Right ventricle myocardium superior (tissue), 1 donor: ENCODE measurements around the gene DUSP9. TPM values are rescaled to one million over a fixed set of nuclear protein-coding genes. Genes with fewer than 3 reads are reported as not detected.
"Not testable (repeated sequence)": the region's sequence is repeated elsewhere in the genome, so short reads cannot be mapped to it uniquely, and the experiment has no call there.

ENCODE experiments used
- ATAC-seq: fragments of 200-7000 bp; cut with Tn5 transposase; one replicate; pipeline ENCODE4 v1.9.1; 2020; ENCODE audit warnings: mild to moderate bottlenecking; ENCODE audit not compliant: poor library complexity
- DNase-seq: peaks from one replicate; pipeline ENCODE4 v3.0.0-alpha.2; 2020
- intact Hi-C: fragments of 100-400 bp; cut with DNase I; formaldehyde crosslinking; loops from one replicate; pipeline ENCODE4 v1.11.2; 2022
- total RNA-seq: library from RNA; stranded (reverse); fragmentation: NEBNext Ultra II Directional; extraction: Animal tissue kit (Norgen Biotek cat#: 25700); gene quantifications from one replicate; pipeline ENCODE4 v1.2.1, GENCODE V29; 2021
- donor health status: DM: no; HTN: yes; CAD: no; lungs with severe emphysema.

The DUSP9 gene
- total RNA-seq, 1 donor from 2014 or later, result not detected

DNA sequence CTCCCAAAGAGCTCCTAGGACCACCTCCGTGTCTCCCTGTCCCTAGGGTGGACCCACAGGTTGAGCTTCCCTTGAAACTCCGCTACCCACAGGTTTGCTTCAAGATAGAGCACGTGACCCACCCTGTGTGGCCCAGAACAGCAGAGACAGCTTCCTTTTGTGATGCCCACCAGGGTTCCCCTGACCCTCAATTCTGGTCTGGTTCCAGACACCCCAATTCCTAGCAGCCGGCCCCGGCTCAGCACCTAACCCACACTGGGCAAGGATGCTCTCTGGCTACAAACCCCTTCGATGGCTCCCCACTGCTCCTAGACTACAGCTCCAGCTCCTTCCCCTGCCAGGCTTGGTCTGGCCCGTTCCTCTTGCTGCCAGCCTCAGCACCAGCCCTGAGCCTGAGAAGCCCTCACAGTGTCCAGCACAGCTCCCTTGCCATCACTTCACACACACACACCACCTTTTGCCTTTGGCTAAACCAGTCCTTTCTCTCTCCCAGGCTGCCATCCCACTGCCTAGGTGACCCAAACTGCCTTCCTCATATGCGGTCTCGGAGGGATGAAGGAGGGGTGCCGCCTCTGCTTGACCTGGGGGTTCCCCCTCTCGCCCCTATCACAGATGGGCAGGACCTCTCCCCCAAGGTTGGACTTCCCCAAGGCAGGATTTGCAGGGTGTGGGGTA, 20.4 kb downstream of the DUSP9 start:
- intact Hi-C loops, result loop anchor here (2.0 kb wide), 1 partner anchor 113 kb away; no protein-coding TSS in a partner anchor
- DNase-seq, result no peak
- ATAC-seq, result no peak

DNA sequence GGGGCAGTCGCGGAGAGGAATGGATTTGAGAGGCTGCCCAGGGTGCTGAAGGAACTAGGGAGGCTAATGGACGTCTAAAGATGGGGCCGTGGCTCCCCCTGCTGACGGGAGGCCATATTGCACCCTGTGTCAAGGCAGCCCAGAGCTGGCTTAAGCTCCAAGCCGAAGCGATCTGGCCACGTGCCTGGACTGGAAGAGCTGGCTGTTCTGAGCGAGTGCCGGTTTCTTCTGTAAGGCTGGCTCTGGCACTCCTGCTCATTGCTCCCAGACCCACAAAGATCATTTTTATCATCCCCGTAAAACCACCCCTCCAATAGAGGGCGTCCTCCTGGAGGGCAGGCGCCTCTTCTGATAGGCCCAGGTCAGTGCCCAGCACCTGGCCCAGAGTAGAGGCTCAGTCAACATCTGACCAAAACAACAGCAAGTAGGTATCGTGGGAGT, 21.0 kb downstream of the DUSP9 start:
- intact Hi-C loops, result loop anchor here (2.0 kb wide), 1 partner anchor 113 kb away; no protein-coding TSS in a partner anchor

DNA sequence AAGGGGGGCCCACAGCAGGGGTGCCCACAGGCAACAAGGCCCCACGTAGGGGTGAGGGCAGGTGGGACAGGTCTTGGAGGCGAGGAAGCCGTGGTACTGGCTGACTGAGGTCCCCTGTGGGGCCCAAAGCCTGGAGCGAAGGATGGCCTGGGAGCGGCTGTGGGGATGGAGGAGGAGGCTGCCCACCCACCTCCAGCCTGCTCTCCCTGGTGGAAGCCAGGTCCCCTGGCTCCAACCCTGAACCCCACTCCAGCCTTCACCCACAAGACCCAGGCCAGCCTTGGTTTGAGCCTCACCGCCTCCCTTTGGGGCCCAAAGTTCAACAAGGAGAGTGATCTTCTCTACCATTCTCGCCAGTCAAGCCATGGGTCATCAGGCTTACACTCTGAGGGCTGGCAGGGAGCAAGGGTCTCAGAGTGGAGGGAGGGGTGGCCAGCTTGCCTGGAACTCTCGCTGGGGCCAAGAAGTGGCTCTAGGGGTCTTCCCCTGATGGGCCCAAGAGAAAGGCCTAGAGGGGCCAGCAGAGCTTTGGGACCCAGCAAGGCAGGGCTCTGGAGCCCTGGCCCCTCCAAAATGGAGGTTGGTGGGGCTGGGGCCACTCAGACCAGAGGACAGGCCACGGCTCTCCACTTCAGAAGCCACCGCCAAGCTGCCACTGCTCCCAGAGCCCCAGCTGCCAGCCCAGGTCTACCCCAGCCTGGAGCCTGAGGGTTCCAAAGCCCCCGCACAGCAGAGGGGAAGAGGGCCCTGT, 21.6 kb downstream of the DUSP9 start:
- no peak for DNase-seq

More for the DNA sequence above, 21.0 kb downstream of the DUSP9 start:
- DNase-seq (peak; percentile 90), ATAC-seq (peak; percentile 88)

DNA sequence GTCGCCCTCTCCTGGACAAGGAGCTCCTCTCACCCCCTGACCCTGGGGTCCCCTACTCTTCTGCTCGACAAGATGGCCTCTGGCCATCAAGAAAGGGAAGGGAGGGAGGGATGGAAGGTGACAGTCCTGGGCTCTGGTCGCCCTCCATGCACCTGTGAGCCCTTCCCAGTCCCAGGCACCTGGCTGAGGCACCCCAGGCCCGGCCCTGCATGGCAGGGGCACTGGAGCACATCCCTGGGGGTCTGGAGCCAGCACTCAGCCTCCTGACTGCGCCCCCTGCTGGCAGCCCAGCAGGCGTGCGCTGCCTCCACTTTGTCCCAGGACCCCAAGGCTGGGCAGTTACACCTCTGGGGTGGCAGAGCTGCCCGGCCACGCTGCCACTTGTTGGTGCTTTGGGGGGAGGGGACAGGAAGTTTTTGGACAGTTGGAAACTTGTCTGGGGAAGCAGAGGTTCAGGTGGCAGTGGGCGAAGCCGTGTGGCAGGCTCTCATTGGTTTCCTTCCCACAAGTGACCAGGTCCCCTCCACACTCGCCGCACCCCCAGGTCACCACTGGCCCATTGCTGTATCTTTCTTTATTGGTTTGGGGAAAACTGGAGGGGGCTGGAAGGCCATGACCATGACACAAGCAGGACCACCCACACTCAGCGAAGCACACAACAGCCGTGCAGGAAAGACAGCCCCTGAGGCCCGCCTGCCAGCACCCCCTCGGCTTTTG, 22.3 kb downstream of the DUSP9 start:
- no peak for DNase-seq

More for the DNA sequence above, 21.6 kb downstream of the DUSP9 start:
- no peak for ATAC-seq
- intact Hi-C loops, result no loop called here

DNA sequence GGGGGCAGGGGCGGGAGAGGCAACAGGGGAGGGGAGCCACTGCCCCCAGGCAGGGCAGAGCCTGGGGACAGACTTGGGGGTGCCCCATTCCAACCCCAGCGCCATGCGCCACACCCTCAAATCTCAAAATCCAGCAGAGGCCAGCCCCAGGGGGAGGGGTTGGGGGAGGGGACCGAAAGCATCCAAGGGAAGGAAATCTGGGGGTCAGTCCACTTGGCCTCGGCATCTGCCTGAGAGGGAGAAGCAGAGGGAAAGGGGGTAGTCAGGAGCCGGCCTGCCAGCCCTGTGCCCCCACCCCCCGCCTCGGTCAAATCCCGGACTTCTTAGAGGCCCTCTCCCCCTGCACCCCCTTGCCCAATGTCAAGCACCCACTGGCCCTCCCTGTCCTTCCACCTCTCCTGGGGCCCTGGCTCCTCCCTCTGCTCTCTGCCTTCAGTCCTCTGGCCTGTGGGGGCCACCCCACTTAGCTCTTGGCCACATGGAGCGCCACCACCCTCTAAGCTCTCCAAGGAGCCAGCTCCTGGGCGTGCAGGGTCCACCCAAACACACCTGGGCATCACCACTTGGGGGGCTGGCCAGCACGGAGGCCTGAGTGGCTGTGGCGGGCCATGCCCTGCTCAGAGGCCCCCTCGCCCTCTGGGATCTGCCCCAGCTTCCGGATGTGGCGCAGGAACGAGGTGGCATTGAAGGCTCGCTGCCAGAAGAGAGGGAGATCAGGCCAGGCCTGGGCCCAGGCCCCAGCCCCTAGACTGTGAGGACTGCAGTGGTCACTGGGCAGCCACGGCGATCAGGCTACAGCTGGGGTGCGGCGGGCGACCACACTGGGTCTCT, 23.1 kb downstream of the DUSP9 start:
- no peak for ATAC-seq
- no peak for DNase-seq
- intact Hi-C loops, result no loop called here

More for the DNA sequence above, 22.3 kb downstream of the DUSP9 start:
- intact Hi-C loops, result no loop called here
- peak; percentile 46 for ATAC-seq

DNA sequence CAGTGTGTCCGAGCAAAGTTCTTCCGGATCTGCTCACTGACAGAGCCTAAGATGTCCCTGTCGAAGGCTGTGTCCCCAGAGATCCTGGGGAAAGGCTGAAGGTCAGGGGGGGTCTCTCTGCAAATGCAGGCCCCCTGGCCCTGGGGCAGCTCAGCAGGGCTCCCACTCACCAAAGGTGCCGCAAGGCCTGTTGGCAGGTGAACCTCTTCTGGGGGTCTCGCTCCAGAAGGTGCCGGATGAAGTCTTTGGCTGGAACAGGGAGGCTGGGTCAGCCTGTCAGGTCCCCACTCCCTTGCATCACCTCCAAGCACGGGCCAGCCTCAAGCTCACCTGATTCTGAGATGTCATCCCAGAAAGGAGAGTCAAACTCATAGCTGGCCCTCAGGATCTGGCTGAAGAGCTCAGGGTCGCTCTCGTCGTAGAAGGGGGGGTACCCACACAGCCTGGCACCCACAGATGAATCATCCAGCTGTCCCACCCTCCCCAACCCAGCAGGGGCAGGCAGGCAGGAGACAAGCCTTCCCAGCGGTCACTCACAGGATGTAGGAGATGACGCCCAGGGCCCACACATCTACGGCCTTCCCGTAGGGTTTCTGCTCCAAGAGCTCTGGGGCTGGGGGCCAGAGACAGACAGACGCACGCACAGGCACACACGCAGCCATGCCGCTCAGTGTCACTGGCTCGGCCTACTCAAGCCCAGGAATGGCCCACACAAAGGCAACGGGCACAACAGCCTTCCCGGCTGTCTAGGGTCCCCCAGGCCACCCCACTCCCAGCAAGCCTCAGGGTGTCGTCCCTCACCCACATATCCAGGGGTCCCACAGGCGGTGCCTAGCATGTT, 24.0 kb downstream of the DUSP9 start:
- DNase-seq, result no peak
- ATAC-seq, result no peak
- intact Hi-C loops, result no loop called here

DNA sequence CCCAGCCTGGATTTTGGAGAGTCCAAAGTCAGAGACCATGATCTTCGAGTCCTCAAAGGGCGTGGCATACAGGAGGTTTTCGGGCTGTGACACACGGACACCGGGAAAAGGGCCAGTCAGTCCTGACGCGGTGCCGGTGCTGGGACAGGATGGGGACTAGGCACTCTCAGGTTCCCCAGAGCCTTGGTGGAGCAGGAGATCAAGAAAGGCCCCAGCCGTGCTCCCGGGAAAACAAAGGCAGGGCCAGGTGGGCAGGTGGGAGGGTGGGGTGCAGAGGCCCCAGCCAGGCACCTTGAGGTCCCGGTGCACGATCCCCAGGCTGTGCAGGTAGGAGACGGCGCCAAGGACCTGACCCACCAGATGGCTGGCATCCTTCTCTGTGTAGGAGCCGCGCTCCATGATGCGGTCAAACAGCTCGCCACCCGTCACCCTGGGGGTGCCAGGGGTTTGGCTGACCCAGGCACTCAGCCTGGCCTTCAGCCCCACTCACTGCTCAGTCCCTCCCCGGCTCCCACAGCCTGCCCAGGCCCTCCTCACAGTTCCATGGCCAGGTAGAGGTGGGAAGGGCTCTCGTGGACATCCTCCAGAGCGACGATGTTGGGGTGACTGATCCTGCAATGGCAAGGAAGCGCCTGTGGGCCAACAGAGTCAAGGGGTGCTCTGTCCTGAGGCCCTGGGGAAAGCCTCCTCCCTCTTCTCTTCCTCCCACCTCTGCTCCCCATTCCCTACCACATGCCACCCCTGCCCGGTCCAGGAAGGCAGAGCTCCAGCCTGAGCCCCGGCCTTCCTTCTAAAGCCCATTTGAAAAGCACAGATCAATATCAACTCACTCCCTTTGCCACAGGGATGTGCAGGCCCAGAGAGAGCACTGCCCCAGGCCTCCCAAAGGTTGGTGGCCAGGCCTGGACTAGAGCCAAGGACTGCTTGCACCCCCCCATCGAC, 24.9 kb downstream of the DUSP9 start:
- no peak for DNase-seq
- no peak for ATAC-seq
- intact Hi-C loops, result no loop called here

DNA sequence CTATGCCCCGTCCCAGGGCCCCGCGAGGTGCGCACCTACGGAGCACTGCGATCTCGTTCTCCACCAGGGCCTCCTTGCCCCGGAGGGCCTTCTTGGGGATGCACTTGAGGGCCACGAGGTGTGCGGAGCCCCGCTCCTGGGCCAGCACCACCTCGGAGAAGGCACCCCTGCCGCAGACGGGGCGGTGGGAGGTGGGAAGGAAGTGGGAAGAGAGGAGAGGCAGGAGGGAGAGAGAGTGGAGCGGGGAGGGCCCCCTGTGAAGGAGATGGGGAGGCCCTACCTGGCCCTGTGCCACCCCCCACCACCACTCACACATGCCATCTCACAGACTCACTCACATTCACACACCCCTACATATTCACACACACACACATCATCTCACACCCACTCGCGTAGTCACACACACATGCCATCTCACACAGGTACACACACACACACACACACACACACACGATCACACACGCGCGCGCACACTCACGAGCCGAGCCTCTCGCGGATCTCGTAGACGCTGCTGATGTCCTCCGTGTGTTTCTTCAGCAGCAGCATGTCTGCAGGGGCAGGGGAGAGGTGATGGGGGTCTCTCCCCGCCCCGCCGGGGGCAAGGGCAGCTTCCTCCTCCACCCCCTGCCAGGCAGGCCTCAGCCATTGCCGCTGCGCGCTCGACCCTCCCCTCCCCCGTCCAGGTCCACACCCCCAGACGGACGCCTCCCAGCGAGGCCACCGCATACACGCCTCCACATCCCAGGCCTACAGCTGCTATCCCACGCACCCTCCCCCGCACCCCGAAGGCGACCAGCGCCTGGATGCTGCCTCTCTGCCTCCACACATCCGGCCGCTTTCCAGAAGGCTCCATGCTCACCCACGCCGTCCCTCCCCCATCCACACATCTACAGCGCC, 25.8 kb downstream of the DUSP9 start:
- DNase-seq, result no peak
- no peak for ATAC-seq
- intact Hi-C loops, result no loop called here

DNA sequence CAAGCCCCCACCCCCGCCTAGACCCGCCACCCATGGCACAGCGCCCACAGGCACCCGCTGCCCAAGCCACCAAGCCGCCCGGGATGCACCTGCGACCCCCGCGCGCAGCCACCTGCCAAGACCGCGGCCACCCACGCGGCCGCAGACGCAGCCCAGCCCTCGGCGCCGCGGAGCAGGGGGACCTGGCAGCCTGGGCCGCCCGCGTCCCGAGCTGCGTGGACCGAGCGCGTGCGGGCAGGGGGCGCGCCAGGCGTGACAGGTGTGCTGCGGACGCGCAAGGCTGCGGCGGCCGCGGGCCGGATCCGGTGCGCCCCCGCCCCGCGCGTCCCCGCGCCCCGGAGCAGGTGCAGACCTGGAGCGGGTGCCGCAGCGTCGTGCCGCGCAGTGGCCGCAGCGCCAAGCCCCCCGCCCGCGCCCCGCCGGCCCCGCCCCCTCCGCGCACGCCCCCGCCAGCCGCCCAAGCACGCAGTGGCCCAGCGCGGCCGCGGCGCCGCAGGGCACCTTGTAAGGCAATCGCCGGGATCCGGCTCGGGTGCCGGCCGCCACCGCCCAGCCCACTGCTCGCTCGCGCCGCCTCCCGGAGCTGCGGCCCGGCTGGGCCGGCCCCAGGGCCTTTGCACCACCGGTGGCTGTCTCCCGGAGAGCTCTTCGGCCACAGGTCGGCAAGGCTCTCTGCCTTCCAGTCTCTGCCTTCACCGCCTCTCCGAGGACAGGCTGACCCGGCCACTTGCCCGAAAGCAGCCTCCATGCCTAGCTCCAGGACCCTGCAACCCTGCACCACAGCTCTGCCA, 26.6 kb downstream of the DUSP9 start, which contains the start of gene PNCK:
Gene PNCK, minus strand, starts transcription at position 386 of the 791 bp plus-strand sequence. CDS start 737 bp downstream, outside the sequence.
- no peak for ATAC-seq

DNA sequence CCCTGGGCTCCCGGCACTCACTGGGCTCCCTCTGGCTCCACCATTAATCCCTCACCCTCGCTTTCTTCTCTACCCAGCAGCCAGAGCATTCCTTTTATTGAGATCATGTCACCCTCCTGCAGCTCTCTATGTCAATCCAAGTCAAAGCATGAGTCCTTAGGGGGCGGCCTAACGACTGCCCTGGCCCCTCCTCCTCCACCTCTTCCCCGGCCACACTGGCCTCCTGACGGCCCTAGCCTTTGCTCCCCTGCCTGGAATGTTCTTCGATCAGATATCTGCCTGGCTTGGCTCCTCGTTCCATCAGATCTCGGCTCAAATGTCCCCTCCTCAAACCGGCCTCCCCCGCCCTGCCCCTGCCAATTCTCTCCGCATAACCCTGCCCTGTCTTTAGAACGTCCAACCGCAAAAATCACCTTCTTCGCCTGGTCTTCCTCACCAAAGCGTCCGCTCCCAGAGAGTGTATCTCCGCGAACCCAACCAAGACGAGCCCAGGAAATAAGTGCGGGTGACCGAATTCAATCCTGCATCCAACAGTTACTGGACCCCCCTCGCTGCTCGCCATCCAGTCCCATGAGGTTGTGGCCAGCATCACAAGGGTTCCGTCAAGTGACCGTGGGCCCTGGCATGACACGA, 27.3 kb downstream of the DUSP9 start:
- intact Hi-C loops, result no loop called here
- ATAC-seq, result no peak
- no peak for DNase-seq

More for the DNA sequence above, 26.6 kb downstream of the DUSP9 start, which contains the start of gene PNCK:
- DNase-seq, result no peak
- intact Hi-C loops, result no loop called here

DNA sequence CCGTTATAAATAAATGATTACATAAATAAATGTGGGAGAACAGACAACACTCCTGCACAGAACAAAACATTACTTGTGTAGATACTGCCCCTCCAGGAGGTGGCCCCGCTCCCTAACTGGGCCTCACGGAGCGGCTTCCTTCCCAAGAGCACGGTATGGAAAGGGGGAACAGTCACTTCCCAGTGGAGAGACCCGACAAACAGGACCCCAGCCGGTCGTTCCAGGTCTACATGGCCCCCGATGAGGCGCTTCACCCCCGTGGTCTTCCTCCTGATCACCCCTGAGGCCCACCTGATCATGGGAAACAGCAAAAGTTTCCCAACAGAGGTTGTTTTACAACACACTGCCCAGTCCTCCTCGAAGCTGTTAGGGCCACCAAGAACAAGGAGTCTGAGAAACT, 34.2 kb downstream of the DUSP9 start:
- ATAC-seq (no peak), DNase-seq (no peak)
- intact Hi-C loops, result no loop called here

DNA sequence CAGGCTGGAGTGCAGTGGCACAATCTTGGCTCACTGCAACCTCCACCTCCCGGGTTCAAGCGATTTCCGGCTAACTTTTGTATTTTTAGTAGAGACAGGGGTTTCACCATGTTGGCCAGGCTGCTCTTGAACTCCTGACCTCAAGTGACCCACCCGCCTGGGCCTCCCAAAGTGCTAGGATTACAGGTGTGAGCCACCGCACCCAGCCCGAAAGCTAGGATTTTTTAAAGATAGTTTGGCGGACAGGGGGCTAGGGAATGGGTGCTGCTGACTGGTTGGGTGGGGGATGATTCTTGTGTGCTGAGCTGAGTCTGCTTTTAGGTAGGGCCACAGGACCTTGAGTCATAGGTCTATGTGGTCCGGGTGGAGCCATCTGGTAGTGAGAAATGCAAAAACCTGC, 36.5 kb downstream of the DUSP9 start:
- intact Hi-C loops, DNase-seq, ATAC-seq: not testable (repeated sequence)

DNA sequence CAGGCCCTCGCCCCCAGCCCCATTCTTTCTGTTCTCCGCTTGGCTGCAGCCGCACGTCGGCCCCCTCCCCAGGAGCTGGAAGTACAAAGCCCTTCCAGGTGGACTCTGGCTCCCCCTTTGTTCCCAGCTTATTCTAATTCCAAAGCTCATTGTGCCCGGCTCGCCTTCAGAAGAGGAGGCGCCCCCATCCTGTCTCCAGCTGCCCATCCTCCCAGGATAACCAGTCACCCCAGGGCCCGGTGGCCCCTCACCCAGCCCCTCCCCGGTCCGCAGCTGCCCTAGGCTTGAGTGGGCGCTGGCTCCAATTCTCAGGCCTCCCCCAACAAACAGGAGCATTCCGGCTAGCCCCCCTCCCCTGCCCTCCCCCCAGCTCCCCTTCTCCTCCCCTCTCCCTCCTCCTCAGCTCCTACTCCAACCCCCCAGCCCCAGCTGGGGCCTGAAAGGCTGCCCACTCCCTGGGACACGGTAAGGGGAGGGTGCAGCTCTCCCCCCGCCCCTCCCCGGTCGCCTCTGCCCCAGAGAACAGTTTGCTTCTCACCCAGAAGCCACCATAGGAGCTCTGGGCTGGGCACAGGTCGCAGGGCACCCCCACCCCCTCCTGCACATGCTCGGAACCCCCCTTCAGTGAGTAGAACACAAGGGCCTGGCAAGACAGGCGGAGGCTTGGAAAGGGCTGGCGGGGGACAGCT, 37.6 kb downstream of the DUSP9 start:
- intact Hi-C loops, result no loop called here
- DNase-seq (no peak), ATAC-seq (no peak)

DNA sequence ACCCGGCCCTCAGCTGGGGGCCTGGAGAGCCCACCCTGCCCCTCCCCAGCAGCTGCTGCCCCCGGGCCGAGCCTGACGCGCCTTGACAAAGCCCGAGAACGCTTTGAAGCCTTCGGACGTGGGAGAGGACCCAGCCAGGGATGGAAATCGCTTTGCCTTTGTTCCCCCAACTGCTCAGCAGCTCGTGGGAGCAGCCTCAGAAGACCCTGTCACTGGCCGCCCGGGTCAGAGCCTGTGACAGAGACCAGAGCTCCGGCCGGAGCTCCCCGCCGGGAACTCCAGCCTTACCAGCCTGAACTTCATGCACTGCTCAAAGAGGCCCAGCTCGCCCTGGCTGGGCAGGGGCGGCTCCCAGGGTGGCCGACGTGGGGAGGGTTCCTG, 38.1 kb downstream of the DUSP9 start:
- intact Hi-C loops, result no loop called here
- ATAC-seq (no peak), DNase-seq (no peak)
